Sigmoid colon (tissue), 7 donors: Measurements from ENCODE around the gene TNS1. TPM values are rescaled to one million over a fixed set of nuclear protein-coding genes. Genes with fewer than 3 reads are reported as not detected.

Experiments
- DNase-seq: peaks from one replicate; pipeline ENCODE4 v3.0.0-alpha.2; 2019
- H3K27ac ChIP-seq, 4 donors: fragments of 200-600 bp; sonication (generic); one replicate each; pipeline ENCODE4 v1.5.1; 2016 to 2019; ENCODE audit warnings: mild to moderate bottlenecking in 1 of 4
- H3K27me3 ChIP-seq, 3 donors: fragments of 200-600 bp; sonication (generic); one replicate each; pipeline ENCODE4 v1.5.1; 2019; ENCODE audit warnings: mild to moderate bottlenecking in 1 of 3
- H3K36me3 ChIP-seq, 4 donors: fragments of 200-600 bp; sonication (generic); one replicate each; pipeline ENCODE4 v1.5.1; 2016 to 2019
- H3K4me1 ChIP-seq, 4 donors: fragments of 200-600 bp; sonication (generic); one replicate each; pipeline ENCODE4 v1.5.1; 2017 to 2019
- H3K4me3 ChIP-seq, 4 donors: fragments of 200-600 bp; sonication (generic); one replicate each; pipeline ENCODE4 v1.5.1; 2017 to 2019; ENCODE audit warnings: mild to moderate bottlenecking in 2 of 4, moderate library complexity in 1 of 4
- H3K9me3 ChIP-seq, 4 donors: fragments of 200-600 bp in 3 of 4; sonication (generic) in 3 of 4; one replicate each; pipeline versions ENCODE4 v1.5.1 to v1.6.1; 2013 to 2019
- EP300 ChIP-seq, 4 donors: sonication (generic); formaldehyde crosslinking; IDR thresholded peaks; one replicate each; pipeline ENCODE4 v1.6.1; 2017; ENCODE audit warnings: antibody characterized with exemption in 4 of 4
- POLR2A ChIP-seq, 2 donors: fragments of 450-650 bp; IDR thresholded peaks; one replicate each; pipeline ENCODE4 v1.6.1; 2016; ENCODE audit warnings: antibody characterized with exemption in 2 of 2, mild to moderate bottlenecking in 2 of 2, moderate library complexity in 2 of 2
- POLR2AphosphoS5 ChIP-seq, 4 donors: sonication (generic); formaldehyde crosslinking; IDR thresholded peaks; one replicate each; pipeline ENCODE4 v1.6.1; 2017; ENCODE audit warnings: antibody characterized with exemption in 4 of 4
- WGBS, 2 donors: extraction: QIAGEN DNeasy Blood & Tissue Kit; methylation state at CpG; one replicate each; pipeline ENCODE4 v1.1.7; 2013; 5-methylcytosine and 5-hydroxymethylcytosine counted together
- intact Hi-C: fragments of 100-400 bp; cut with DNase I; formaldehyde crosslinking; loops from one replicate; pipeline ENCODE4 v1.15.1; 2023
- polyA plus RNA-seq, 3 donors: library from polyadenylated mRNA; stranded (reverse); fragments of 200-250 nt; gene quantifications; one replicate each; pipeline ENCODE4 v1.2.3, GENCODE V29; 2013
- total RNA-seq, 4 donors: library from RNA; depleted of rRNA; stranded (reverse); fragments of >200 nt; gene quantifications; one replicate each; pipeline ENCODE4 v1.1.0, GENCODE V29; 2016
- TF ChIP-seq, protein P1 (sequence below), 4 experiments: fragments of 450-650 bp in 3 of 4; fragments of 200-600 bp in 1 of 4; IDR thresholded peaks; one replicate each; pipeline ENCODE4 v1.5.1; 2016 to 2019; ENCODE audit warnings: antibody characterized with exemption in 4 of 4, mild to moderate bottlenecking in 3 of 4, moderate library complexity in 2 of 4
- donor health status: healthy with polysubstance abuse.
- donor health status: Bipolar disorder and iron deficiency.
- donor health status: healthy.

TNS1 gene
- total and polyA plus RNA-seq, 7 donors: 3.7 to 1,607 (median 444) TPM

DNA sequence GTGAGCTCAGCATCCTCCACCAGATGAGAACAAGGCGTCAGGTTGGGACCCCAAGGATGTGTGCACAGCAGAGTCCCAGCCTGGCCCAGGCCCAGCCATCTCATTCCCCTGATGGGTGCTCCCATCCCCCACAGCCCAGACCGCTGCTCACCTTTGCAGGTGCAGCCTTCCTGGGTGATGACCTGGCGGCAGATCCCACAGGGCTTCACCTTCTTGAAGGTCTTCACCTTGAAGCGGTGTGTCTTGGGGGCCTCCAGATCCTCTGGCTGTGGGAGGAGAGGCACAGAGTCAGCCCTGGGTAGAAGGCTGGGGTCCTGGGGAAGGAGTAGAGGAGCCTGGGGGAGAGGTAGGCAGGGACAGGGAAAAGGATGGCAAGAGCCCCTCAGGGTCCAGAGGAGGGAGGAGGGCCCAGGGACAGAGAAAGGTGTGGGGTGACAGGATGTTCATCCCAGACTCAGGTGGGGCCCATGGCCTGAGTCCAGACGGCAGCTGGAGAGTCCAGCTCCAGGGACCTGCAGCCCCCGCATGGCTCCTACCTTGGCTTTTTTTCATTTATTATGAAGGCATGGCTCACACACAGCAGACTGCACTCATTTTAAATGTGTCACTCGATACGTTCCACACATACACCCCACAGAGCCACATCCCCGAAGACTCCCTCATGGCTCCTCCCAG is 11.9 kb downstream of the TNS1 start:
- intact Hi-C loops: no loop called here
- H3K27me3 ChIP-seq: no peaks in the 10 kb centered on the region
- H3K4me1 ChIP-seq: peaks cover 0 to 52% (median 40%) of the 10 kb centered on the region in 4 donors
- no peak overlapping the region for H3K27ac ChIP-seq
- DNase-seq: no peak
- no peak overlapping the region for H3K4me3 ChIP-seq
- no peaks in the 10 kb centered on the region for H3K36me3 ChIP-seq
- no peaks in the 10 kb centered on the region for H3K9me3 ChIP-seq
- no peak for TF ChIP-seq EP300 (IDR thresholded peaks at IDR 0.05)
- TF ChIP-seq POLR2AphosphoS5 (IDR thresholded peaks at IDR 0.05): no peak
- TF ChIP-seq, protein P1, sequence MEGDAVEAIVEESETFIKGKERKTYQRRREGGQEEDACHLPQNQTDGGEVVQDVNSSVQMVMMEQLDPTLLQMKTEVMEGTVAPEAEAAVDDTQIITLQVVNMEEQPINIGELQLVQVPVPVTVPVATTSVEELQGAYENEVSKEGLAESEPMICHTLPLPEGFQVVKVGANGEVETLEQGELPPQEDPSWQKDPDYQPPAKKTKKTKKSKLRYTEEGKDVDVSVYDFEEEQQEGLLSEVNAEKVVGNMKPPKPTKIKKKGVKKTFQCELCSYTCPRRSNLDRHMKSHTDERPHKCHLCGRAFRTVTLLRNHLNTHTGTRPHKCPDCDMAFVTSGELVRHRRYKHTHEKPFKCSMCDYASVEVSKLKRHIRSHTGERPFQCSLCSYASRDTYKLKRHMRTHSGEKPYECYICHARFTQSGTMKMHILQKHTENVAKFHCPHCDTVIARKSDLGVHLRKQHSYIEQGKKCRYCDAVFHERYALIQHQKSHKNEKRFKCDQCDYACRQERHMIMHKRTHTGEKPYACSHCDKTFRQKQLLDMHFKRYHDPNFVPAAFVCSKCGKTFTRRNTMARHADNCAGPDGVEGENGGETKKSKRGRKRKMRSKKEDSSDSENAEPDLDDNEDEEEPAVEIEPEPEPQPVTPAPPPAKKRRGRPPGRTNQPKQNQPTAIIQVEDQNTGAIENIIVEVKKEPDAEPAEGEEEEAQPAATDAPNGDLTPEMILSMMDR (IDR thresholded peaks at IDR 0.05): no peak
- no peak for TF ChIP-seq POLR2A (IDR thresholded peaks at IDR 0.05)
- WGBS, 2 donors: 91 to 95% methylated on average over 9 of the region's 9 CpGs

GRCh38 chr2:217990389-217990788 is 12.4 kb downstream of the TNS1 start:
- Histone ChIP-seq H3K9me3 (no peaks in the 10 kb centered on the region), H3K27me3 (no peaks in the 10 kb centered on the region), H3K36me3 (no peaks in the 10 kb centered on the region), H3K27ac (no peak overlapping the region), H3K4me3 (no peak overlapping the region), H3K4me1 (peaks cover 0 to 47% (median 35%) of the 10 kb centered on the region in 4 donors)
- DNase-seq: no peak
- 93% methylated on average over 3 of the region's 3 CpGs for WGBS, 2 donors
- intact Hi-C loops: no loop called here
- no peak for TF ChIP-seq POLR2AphosphoS5 (IDR thresholded peaks at IDR 0.05)
- no peak for TF ChIP-seq EP300 (IDR thresholded peaks at IDR 0.05)
- no peak for TF ChIP-seq POLR2A (IDR thresholded peaks at IDR 0.05)
- TF ChIP-seq, protein P1 (IDR thresholded peaks at IDR 0.05): no peak

DNA sequence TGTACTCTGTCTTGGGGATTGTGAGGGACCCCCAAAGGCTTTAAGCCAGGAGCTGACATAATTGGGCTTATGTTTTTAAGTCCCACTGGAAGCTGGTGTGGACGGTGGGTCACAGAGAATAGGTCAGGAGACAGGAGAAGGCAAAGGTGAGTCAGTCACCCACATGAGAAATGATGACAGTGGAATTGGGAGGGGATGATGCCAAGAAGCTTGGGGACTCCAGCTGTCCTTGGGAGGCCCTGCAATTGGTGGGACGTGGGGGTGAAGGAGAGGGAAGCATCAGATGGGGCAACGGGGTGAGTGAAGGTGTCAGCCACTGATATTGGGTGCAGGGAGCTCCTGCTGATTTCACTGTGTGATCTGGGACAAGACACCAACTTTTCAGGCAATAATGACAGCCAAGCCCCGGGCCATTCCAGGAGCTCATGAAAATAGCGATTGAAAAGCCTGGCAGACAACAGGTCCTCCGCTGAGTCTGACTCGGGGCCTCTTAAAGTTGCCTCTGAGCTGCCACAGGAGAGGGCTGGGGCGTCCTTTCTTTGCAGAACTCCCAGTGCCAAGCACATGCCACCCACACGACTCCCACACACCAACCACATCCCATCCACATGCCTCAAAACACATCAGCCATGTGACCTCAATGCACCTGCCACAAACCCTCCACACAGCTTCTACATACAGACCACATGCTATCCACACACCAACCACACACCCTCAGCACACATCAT is 13.4 kb downstream of the TNS1 start:
- no peaks in the 10 kb centered on the region for H3K9me3 ChIP-seq
- DNase-seq: no peak
- no peaks in the 10 kb centered on the region for H3K27me3 ChIP-seq
- H3K4me1 ChIP-seq: peaks cover 0 to 37% (median 25%) of the 10 kb centered on the region in 4 donors
- WGBS, 2 donors: 82 to 84% methylated on average over 9 of the region's 9 CpGs
- H3K4me3 ChIP-seq: no peak overlapping the region
- intact Hi-C loops: loop anchor here (1.0 to 2.0 kb wide), 3 partner anchors 45 to 200 kb away; no protein-coding TSS in a partner anchor
- H3K27ac ChIP-seq: peak overlapping the region; percentile 67 to 81 (median 73)
- TF ChIP-seq, protein P1 (IDR thresholded peaks at IDR 0.05): no peak
- H3K36me3 ChIP-seq: no peaks in the 10 kb centered on the region

DNA sequence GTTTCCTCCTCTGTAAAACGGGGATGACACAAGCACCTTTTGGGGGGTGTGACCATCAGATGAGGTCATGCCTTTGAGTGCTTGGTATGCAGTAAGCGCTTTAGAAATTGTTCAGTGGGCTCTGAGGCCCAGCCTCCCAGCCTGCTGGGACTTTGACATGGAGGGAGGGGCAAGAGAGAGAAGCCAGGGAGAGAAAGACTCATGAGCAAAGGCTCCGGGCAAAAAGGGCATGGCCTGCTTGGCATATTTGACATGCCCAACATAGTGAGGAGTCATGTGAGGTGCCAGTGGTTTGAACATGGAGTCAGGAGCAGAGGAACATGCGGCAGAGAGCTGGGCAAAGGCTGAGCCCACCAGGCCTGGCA is 14.0 kb downstream of the TNS1 start:
- TF ChIP-seq, protein P1 (IDR thresholded peaks at IDR 0.05): no peak
- no peak for TF ChIP-seq POLR2A (IDR thresholded peaks at IDR 0.05)
- Histone ChIP-seq H3K4me1 (peaks cover 0 to 31% (median 19%) of the 10 kb centered on the region in 4 donors), H3K4me3 (no peak overlapping the region), H3K9me3 (no peaks in the 10 kb centered on the region), H3K27me3 (no peaks in the 10 kb centered on the region), H3K27ac (peak overlapping the region; percentile 67 to 81 (median 73)), H3K36me3 (no peaks in the 10 kb centered on the region)
- WGBS, 2 donors: 48 to 58% methylated on average over 4 of the region's 4 CpGs
- DNase-seq: no peak
- intact Hi-C loops: loop anchor here (1.0 to 2.0 kb wide), 3 partner anchors 44 to 200 kb away; no protein-coding TSS in a partner anchor
